Measurements from ENCODE around the gene PDCD1.
"Not testable (repeated sequence)": the region's sequence is repeated elsewhere in the genome, so short reads cannot be mapped to it uniquely, and the experiment has no call there.

Gene PDCD1

GRCh38 chr2:241877989-241878970 lies 19.6 kb upstream of the PDCD1 start:
- peak; percentile 60 for DNase-seq (ENCODE audit: low read depth)

GRCh38 chr2:241877197-241877685 lies 18.5 kb upstream of the PDCD1 start:
- DNase-seq (ENCODE audit: low read depth) = no peak

GRCh38 chr2:241876528-241877196 lies 18.0 kb upstream of the PDCD1 start:
- no peak for DNase-seq (ENCODE audit: low read depth)

GRCh38 chr2:241875754-241876527 lies 17.2 kb upstream of the PDCD1 start:
- not testable (repeated sequence) for DNase-seq (ENCODE audit: low read depth)

- DNase-seq (ENCODE audit: low read depth) = no peak
Measured at GRCh38 chr2:241874277-241874925, 15.7 kb upstream of the PDCD1 start.

- DNase-seq (ENCODE audit: low read depth) = no peak
Measured at GRCh38 chr2:241873803-241874110, 15.1 kb upstream of the PDCD1 start.

DNA sequence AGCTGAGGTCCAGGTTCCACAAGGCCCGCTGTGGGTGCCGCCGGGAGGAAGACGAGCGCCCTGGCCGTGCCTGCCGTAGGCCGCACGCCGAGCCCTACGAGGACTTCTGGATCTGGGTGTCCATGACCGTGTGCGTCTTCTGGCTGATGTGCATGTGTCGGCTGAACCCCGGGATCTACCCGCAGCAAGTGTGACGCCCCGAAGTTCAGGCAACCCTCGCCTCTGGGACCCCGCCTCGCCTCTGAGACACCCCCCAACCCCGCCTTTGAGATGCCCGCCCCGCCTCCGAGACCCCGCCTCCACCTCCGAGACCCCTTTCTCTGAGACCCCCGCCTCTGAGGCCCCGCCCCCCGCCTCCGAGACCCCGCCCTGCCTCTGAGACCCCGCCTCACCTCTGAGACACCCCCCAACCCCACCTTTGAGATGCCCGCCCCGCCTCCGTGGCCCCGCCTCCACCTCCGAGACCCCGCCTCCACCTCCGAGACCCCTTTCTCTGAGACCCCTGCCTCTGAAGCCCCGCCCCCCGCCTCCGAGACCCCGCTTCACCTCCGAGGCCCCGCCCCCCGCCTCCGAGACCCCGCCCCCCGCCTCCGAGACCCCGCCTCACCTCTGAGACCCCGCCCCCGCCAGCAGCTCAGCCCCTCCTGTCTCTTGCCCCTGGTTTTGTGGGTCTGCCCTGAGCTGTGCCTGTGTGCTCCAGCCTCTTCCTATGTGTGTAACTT lies 14.5 kb upstream of the PDCD1 start:
- no peak for DNase-seq (ENCODE audit: low read depth)

- no peak for DNase-seq (ENCODE audit: low read depth)
Measured at GRCh38 chr2:241872313-241872642, 13.6 kb upstream of the PDCD1 start.

DNA sequence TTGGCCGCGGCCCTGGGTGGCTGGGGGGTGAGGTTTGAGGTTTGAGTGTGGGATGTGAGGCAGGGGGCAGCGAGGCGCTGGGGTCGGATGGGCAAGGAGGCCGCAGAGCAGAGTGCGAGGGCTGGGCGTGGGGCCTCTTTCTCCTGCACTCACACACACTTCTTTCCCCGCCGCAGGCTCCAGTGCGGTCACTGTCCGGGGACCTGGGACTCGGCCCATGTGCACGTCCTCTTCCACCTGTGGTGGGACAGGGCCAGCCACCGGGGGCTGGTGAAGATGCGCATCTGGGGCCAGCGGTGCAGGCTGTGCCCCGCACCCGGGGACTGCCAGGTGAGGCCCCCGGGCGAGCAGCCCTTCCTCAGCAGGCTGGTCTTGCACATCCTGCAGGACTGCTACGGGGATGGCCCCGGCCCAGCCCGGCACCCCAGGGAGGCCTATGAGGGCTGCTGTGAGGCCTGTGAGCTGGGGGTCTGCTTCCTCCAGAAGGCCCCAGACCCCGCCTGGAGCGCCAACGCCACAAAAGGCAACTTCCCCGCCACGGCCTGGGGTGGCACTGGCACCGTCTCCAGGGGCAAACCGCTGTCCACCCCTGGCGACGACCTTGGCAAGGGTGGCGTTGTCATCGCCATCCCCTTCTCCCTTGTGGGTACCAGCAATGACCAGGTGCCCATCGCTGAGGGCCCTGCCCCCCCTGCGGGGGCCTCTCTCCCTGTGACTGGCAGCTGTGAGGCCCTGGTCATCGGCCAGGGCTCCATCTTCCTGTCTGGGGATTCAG lies 13.0 kb upstream of the PDCD1 start:
- DNase-seq (ENCODE audit: low read depth) = no peak

GRCh38 chr2:241870611-241871537 lies 12.2 kb upstream of the PDCD1 start:
- DNase-seq (ENCODE audit: low read depth) = no peak

- no peak for DNase-seq (ENCODE audit: low read depth)
Measured at GRCh38 chr2:241870081-241870541, 11.4 kb upstream of the PDCD1 start.

- DNase-seq (ENCODE audit: low read depth) = no peak
Measured at GRCh38 chr2:241869087-241869961, 10.6 kb upstream of the PDCD1 start, which contains the start of gene RTP5. RTP5 (plus strand) TSS chr2:241869729; CDS start chr2:241869757, 28 bp downstream.

DNA sequence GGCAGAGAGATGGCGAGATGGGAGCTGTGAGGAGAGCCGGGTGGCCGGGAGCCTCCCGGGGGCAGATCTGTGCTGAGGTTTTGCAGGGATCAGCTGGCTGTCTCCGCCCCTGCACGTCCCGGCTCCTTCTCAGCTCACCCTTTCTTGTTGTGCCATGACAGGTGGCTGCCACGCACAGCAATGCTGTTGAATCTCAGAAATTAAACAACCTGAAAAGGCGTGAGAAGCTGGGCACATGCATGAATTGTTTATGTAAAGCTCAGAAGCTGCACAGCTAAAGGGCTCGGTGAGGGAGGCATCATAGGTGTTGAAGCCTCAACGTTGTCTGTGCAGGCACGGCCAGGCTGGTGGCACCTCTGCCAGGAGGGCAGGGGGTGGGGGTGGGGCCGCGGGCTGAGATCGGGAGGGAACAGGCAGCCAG lies 10.0 kb upstream of the PDCD1 start:
- DNase-seq (ENCODE audit: low read depth) = no peak

GRCh38 chr2:241867776-241868420 lies 9.2 kb upstream of the PDCD1 start:
- no peak for DNase-seq (ENCODE audit: low read depth)

DNA sequence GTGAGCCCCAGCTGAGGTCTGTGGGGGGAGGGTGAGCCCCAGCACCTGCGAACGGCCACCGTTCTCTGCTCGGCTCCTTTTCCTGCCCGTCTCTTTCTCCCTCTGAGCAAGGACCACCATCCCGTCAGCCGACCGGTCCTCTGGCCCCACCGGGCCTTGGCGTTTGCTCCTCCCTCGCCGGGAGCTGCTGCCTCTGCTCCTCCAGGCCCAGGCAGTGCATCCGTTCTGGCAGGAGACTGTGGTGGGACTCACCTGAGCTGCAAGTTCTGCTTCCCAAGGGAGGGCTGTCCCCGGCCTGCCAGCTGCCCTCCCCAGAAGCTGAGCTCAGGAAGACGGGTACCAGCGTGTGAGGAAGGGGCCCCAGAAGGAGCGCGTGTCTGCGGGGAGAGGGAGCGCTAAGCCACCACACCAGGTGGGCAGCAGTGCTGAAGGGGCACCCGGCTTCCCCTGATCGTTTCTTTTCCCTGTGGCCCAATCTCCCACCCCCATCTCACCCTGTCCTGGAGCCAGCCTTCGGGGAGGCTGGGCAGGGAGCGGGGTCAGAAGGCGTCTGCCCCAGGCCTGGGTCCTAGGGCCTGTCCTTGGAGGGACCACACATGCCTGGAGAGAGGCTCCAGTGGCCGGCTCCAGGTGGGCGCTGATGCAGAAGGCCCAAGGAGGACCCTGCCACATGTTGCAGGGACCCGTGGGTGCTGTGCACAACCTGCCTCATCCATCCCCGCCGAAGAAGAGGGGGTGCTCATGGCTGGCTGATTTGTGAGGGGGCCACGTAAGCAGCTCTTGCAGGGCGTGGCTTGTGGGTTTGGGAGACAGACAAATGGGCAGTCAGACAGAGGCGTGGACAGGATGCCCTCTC lies 8.3 kb upstream of the PDCD1 start:
- no peak for DNase-seq (ENCODE audit: low read depth)

DNA sequence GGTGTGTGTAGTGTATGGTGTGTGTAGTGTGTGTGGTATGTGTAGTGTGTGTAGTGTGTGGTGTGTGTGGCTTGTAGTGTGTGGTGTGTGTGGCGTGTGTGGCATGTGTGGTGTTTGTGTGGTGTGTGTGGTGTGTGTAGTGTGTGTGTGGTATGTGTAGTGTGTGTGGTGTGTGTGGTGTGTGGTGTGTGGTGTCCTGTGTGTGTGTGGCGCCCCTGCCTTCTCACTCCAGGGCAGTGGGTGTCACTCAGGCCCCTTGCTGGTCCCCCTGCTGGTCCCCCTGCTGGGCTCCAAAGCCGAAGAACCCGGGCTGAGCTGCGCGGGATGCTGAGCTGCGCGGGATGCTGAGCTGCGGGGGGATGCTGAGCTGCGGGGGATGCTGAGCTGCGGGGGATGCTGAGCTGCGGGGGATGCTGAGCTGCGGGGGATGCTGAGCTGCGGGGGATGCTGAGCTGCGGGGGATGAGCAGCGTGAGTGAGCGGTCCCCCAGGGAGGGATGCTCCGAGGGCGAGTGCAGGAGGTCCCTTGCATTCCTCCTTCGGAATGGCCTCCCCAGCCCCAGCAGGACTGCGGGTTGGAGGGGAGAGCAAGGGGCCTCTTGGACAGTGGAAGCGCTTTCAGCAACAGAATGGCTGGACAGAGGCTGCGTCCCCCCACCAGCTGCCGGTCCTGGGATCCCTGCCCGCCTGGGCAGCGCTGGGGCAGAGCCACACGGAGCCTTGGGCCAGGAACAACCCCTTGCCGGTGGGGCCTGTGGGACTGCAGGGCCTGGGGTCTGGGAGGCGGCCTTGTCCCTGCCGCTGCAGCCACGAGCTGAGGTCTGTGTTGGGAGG lies 7.5 kb upstream of the PDCD1 start:
- DNase-seq (ENCODE audit: low read depth) = peak; percentile 19

Data from iris pigment epithelial cell (primary cell).